HUES64 (cell line): Measurements from ENCODE around the gene LRBA.
"Not testable (repeated sequence)": the region's sequence is repeated elsewhere in the genome, so short reads cannot be mapped to it uniquely, and the experiment has no call there.

Experiments
- H3K27ac ChIP-seq: 2 replicates; pipeline ENCODE4 v1.7.0; 2013; ENCODE audit warnings: low read depth, low read length, inconsistent platforms
- H3K27me3 ChIP-seq: 2 replicates; pipeline ENCODE4 v1.6.1; 2013; ENCODE audit warnings: mild to moderate bottlenecking, low read length; ENCODE audit not compliant: insufficient read depth
- H3K36me3 ChIP-seq: 2 replicates; pipeline ENCODE4 v1.6.1; 2013; ENCODE audit warnings: mild to moderate bottlenecking, low read length; ENCODE audit not compliant: insufficient read depth
- H3K4me1 ChIP-seq: 2 replicates; pipeline ENCODE4 v1.6.1; 2013; ENCODE audit warnings: mild to moderate bottlenecking, low read length, moderate library complexity; ENCODE audit not compliant: insufficient read depth
- H3K4me3 ChIP-seq: 2 replicates; pipeline ENCODE4 v1.5.1; 2013; ENCODE audit warnings: mild to moderate bottlenecking, low read length, moderate library complexity
- H3K9ac ChIP-seq: 2 replicates; pipeline ENCODE4 v1.6.1; 2013; ENCODE audit warnings: mild to moderate bottlenecking, low read depth, low read length
- H3K9me3 ChIP-seq: 2 replicates; pipeline ENCODE4 v1.6.1; 2013; ENCODE audit warnings: low read depth, low read length; ENCODE audit not compliant: insufficient read depth
- WGBS: fragments of 150-250, 120-280 bp; methylation state at CpG from one replicate; pipeline ENCODE4 v1.1.7; 2013; ENCODE audit warnings: missing lambda C conversion rate; 5-methylcytosine and 5-hydroxymethylcytosine counted together

Gene LRBA

GRCh38 chr4:150564967-150565366 is 450.1 kb downstream of the LRBA start:
- not testable (repeated sequence) for H3K27me3 ChIP-seq, H3K9ac ChIP-seq, H3K27ac ChIP-seq, H3K9me3 ChIP-seq, H3K4me3 ChIP-seq, H3K36me3 ChIP-seq, H3K4me1 ChIP-seq
- WGBS: 100% methylated on average over 1 of the region's 2 CpGs

GRCh38 chr4:150562751-150563150 is 452.3 kb downstream of the LRBA start:
- Histone ChIP-seq H3K9me3 (peaks cover 4% of the 10 kb centered on the region; the same call in 1 of the 2 replicates), H3K4me3 (no peak overlapping the region), H3K27me3 (no peaks in the 10 kb centered on the region), H3K4me1 (no peaks in the 10 kb centered on the region), H3K27ac (no peak overlapping the region), H3K9ac (no peak overlapping the region), H3K36me3 (peaks cover 3% of the 10 kb centered on the region; the same call in 1 of the 2 replicates)

GRCh38 chr4:150562250-150562649 is 452.8 kb downstream of the LRBA start:
- 93% methylated on average over 1 of the region's 2 CpGs for WGBS
- no peak overlapping the region for H3K27ac ChIP-seq
- no peak overlapping the region for H3K9ac ChIP-seq
- peaks cover 4% of the 10 kb centered on the region; the same call in 1 of the 2 replicates for H3K9me3 ChIP-seq
- H3K4me3 ChIP-seq: no peak overlapping the region
- H3K27me3 ChIP-seq: no peaks in the 10 kb centered on the region
- peaks cover 3% of the 10 kb centered on the region; the same call in 1 of the 2 replicates for H3K36me3 ChIP-seq
- no peaks in the 10 kb centered on the region for H3K4me1 ChIP-seq

GRCh38 chr4:150561143-150561737 is 453.8 kb downstream of the LRBA start:
- no peak overlapping the region for H3K9ac ChIP-seq
- peaks cover 4% of the 10 kb centered on the region; the same call in 1 of the 2 replicates for H3K9me3 ChIP-seq
- WGBS: 93% methylated on average over 2 of the region's 2 CpGs
- no peak overlapping the region for H3K4me3 ChIP-seq
- H3K4me1 ChIP-seq: no peaks in the 10 kb centered on the region
- no peaks in the 10 kb centered on the region for H3K27me3 ChIP-seq
- no peak overlapping the region for H3K27ac ChIP-seq
- H3K36me3 ChIP-seq: peaks cover 3% of the 10 kb centered on the region; the same call in 1 of the 2 replicates

GRCh38 chr4:150557811-150558210 is 457.3 kb downstream of the LRBA start:
- H3K4me1 ChIP-seq, H3K27ac ChIP-seq, H3K27me3 ChIP-seq, H3K9ac ChIP-seq, H3K4me3 ChIP-seq, H3K36me3 ChIP-seq, H3K9me3 ChIP-seq: not testable (repeated sequence)
- WGBS: 98% methylated on average over 3 of the region's 3 CpGs

GRCh38 chr4:150547154-150547838 is 467.8 kb downstream of the LRBA start:
- Histone ChIP-seq H3K27me3 (no peaks in the 10 kb centered on the region), H3K36me3 (no peaks in the 10 kb centered on the region), H3K9ac (no peak overlapping the region), H3K4me1 (peaks cover 27% of the 10 kb centered on the region), H3K27ac (no peak overlapping the region), H3K9me3 (no peaks in the 10 kb centered on the region), H3K4me3 (no peak overlapping the region)
- 93% methylated on average over 4 of the region's 4 CpGs for WGBS

DNA sequence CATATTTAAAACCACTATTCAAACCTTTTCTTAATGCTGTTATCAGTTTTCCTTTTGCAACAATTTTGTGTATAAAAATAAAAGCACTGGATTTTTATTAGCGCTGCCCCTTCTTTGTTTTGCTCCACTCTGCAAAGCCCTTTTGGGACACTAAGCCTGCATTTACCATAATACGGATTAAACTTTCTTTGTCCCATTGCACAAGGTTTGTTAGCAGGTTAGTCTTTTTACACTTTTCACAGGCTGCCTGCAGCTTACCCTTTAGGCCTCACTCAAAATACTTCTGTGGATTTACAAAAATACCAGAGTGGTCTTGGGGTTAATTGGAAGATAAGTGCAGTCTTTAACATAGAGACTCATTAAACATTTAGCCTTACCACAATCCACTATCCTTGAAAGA is 468.8 kb downstream of the LRBA start:
- peaks cover 37% of the 10 kb centered on the region for H3K4me1 ChIP-seq
- H3K9me3 ChIP-seq: no peaks in the 10 kb centered on the region
- H3K27ac ChIP-seq: no peak overlapping the region; the same call in 1 of the 2 replicates
- no peaks in the 10 kb centered on the region for H3K36me3 ChIP-seq
- 91% methylated on average over 2 of the region's 2 CpGs for WGBS
- no peaks in the 10 kb centered on the region for H3K27me3 ChIP-seq
- no peak overlapping the region for H3K9ac ChIP-seq
- H3K4me3 ChIP-seq: no peak overlapping the region

DNA sequence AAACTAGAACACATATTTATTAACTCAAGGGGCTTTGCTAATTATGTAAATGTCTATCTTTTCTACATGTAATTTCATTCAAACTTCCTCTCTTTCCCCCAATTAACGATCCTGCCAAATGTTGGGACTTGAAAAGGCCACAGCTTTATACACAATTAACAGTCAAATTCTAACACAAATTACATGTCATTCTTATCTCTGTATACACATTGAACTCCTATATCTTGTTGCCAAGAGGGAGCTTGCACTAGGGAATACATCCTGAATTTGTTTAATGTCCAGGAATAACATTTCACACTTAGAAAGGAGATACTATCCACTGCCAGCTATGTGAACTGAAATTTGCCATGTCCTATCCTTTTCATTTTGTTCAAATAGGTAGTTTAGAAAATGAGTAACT is 472.0 kb downstream of the LRBA start:
- 89% methylated on average over 1 of the region's 1 CpG for WGBS
- H3K9me3 ChIP-seq: no peaks in the 10 kb centered on the region
- peaks cover 57% of the 10 kb centered on the region for H3K4me1 ChIP-seq
- no peaks in the 10 kb centered on the region for H3K27me3 ChIP-seq
- no peaks in the 10 kb centered on the region for H3K36me3 ChIP-seq
- no peak overlapping the region for H3K27ac ChIP-seq
- H3K9ac ChIP-seq: no peak overlapping the region
- H3K4me3 ChIP-seq: no peak overlapping the region

- WGBS: 84% methylated on average over 3 of the region's 3 CpGs
- H3K27me3 ChIP-seq: no peaks in the 10 kb centered on the region
- no peaks in the 10 kb centered on the region for H3K9me3 ChIP-seq
- no peak overlapping the region for H3K4me3 ChIP-seq
- H3K9ac ChIP-seq: no peak overlapping the region
- H3K36me3 ChIP-seq: no peaks in the 10 kb centered on the region
- H3K27ac ChIP-seq: no peak overlapping the region; the same call in 1 of the 2 replicates
- H3K4me1 ChIP-seq: peaks cover 43% of the 10 kb centered on the region
Observed at GRCh38 chr4:150541681-150542080, 473.4 kb downstream of the LRBA start.

- no peaks in the 10 kb centered on the region for H3K27me3 ChIP-seq
- H3K36me3 ChIP-seq: no peaks in the 10 kb centered on the region
- H3K4me3 ChIP-seq: no peak overlapping the region
- WGBS: 55% methylated on average over 3 of the region's 3 CpGs
- peak overlapping the region; percentile 81; the same call in 1 of the 2 replicates for H3K27ac ChIP-seq
- H3K9me3 ChIP-seq: no peaks in the 10 kb centered on the region
- H3K4me1 ChIP-seq: peaks cover 37% of the 10 kb centered on the region
- no peak overlapping the region for H3K9ac ChIP-seq
Observed at GRCh38 chr4:150540959-150541360, 474.1 kb downstream of the LRBA start.

GRCh38 chr4:150540536-150540935 is 474.5 kb downstream of the LRBA start:
- no peak overlapping the region for H3K4me3 ChIP-seq
- H3K36me3 ChIP-seq: no peaks in the 10 kb centered on the region
- no peaks in the 10 kb centered on the region for H3K9me3 ChIP-seq
- peaks cover 34% of the 10 kb centered on the region for H3K4me1 ChIP-seq
- H3K27me3 ChIP-seq: no peaks in the 10 kb centered on the region
- H3K27ac ChIP-seq: peak overlapping the region; percentile 81; the same call in 1 of the 2 replicates
- no peak overlapping the region for H3K9ac ChIP-seq
